GM10266 (cell line): Measurements from ENCODE around the gene STX18.

Experiments used
- DNase-seq: peaks from one replicate; pipeline ENCODE4 v3.0.0; 2012; ENCODE audit errors: extremely low spot score
- TF ChIP-seq, protein P1 (sequence below): IDR thresholded peaks from 2 replicates; pipeline ENCODE4 v1.5.1; 2012; ENCODE audit warnings: mild to moderate bottlenecking, low read depth; ENCODE audit not compliant: control insufficient read depth, insufficient read depth; ENCODE audit errors: missing control alignments

STX18 gene

DNA sequence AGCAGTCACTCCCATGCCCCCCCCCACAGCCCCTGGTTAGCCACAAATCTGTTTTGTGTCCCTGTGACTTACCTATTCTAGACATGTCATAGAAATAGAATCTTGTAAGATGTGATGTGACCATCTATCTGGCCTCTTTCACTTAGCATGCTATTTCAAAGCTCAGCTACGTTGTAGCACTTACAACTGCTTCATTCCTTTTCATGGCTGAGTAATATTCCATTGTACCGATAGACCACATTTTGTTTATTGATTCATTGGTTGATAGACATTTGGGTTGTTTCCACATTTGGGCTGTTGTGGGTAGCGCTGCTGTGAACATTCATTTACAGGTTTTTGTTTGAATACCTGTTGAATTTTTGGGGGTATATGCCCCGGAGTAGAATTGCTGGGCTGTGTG, 143.4 kb downstream of the STX18 start:
- no peak for DNase-seq
- TF ChIP-seq, protein P1, sequence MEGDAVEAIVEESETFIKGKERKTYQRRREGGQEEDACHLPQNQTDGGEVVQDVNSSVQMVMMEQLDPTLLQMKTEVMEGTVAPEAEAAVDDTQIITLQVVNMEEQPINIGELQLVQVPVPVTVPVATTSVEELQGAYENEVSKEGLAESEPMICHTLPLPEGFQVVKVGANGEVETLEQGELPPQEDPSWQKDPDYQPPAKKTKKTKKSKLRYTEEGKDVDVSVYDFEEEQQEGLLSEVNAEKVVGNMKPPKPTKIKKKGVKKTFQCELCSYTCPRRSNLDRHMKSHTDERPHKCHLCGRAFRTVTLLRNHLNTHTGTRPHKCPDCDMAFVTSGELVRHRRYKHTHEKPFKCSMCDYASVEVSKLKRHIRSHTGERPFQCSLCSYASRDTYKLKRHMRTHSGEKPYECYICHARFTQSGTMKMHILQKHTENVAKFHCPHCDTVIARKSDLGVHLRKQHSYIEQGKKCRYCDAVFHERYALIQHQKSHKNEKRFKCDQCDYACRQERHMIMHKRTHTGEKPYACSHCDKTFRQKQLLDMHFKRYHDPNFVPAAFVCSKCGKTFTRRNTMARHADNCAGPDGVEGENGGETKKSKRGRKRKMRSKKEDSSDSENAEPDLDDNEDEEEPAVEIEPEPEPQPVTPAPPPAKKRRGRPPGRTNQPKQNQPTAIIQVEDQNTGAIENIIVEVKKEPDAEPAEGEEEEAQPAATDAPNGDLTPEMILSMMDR, result no peak

DNA sequence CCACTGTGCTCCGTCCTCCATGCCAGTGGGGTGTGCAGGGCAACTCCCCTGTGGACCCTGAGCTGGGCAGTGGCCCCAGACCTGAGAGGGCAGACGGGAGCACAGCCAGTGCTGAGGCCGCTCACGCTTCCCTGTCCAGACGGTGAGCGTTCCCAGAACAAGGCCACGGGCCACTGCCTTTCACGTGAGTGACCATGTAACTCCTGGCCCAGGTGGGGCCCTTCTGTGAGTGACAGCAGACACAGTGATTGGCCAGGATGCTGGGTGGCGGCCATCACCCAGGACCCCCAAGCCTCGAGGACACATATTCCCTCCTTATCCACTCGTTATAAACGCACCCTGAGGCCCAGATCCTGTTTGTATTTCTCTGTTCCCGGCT, 144.4 kb downstream of the STX18 start:
- DNase-seq, result no peak

DNA sequence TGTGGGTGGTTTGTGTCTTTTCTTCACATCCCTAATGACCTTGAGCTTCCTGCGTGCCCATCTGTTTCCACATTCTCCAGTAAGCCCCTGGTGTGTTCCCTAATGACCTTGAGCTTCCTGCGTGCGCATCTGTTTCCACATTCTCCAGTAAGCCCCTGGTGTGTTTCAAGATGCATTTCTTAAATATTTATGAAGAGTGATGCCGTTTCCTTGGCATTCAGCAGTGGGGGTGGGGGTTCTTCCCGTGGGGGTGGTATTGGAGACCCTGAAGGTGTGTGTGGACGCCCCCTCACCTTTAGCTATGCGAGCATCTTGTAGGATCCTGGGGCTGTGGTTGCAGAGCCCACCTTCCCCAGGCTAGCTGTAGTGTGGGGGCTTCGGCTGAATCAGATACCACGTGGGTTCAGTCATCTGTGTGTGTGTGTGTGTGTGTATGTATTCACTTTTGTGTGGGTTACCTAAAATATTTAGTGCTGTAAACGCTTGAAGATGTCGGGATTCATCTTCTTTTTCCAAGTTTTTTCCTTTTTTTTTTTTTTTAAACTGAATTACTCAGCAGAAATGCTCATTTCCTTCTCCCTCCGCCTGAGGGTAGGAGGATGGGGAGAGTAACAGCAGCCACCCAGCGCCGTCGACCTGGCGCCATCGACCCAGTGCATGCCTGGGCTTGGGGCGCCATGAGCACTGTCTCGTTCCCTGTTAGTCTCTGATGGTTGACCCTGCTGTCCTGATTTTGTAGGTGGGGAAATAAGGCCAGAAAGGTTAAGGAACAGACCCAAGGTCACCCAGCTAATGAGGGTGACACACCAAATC, 145.0 kb downstream of the STX18 start:
- no peak for DNase-seq
- TF ChIP-seq, protein P1, result no peak

More for the DNA sequence above, 144.4 kb downstream of the STX18 start:
- TF ChIP-seq, protein P1, result no peak

DNA sequence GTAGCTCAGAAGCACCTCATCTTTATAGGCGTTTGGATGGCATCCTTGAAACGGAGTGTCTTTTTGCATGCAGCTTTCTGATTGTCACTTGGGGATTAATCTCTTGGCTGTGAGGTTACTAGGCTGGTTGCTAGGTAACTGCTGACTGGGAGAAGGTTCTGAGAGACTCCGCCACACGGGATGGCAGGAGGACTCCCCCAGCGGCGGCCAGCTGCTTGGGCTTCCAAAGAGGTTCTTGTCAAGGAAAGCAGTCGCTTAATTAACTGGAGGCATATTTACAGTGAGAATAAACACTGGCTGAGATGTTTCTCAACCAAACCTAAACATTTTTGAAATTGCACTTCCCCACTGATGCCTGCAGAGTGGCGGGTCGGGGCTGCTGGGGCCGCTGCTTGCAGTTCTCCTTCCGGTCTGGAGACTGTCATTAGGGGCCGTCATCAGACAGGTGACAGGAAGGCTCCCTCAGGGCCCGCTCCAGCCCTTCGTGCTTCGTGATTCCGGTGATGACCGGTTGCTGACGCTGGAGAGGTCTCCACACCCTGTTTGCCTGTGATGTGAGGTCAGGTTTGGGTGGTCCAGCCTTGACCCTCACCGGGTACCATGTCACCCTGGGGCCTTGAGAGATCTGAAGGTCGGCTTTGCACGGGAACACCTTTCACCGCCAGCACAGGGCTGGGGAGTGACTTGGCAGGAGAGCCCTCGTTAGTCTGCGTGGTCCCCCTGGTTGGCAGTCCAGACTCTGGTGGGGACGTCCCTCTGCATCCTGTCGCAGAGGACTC, 145.8 kb downstream of the STX18 start:
- TF ChIP-seq, protein P1, result no peak
- DNase-seq, result no peak

DNA sequence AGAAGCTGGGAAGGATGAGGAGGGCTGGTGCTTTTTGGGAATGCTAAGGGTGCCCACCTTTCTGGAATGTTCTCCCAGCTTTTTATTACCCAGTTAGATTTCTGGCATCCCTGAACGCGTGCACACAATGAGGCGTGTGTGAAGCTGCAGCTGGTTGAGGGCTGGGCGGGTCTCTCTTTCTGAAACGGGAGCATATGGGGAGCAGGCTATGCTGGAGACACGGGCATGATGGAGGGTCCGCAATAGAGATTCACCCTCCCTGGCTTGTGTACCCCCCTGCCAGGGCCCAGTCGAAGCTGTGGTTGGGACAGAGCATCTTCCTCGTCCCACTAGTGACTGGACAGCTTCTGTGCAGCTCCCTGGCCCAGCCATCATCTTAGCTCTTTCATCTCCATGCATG, 146.5 kb downstream of the STX18 start:
- TF ChIP-seq, protein P1, result no peak

DNA sequence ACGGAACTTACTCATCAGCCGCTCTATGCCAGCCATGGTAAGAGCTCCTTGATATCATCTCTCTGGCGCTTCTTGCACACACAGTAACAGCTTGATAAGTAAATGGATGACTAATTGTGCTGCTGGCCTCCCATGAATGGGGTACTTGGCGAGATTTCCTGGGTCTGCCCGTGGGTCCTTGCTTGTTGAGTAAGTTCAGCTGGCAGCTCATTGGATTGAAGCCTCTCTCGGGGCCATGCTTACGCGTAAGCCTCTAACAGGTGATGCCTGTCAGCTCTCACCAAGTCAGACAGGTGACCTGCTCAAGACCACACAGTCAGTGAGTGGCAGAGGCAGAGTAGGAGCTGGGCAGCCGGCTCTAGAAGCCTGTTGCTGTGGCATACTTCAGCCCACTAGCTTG, 147.2 kb downstream of the STX18 start:
- no peak for DNase-seq
- TF ChIP-seq, protein P1, result no peak

More for the DNA sequence above, 146.5 kb downstream of the STX18 start:
- DNase-seq, result no peak
